AG04450 (cell line): ENCODE measurements around the gene C6orf120. TPM values are rescaled to one million over a fixed set of nuclear protein-coding genes. Genes with fewer than 3 reads are reported as not detected.

Experiments used
- CTCF ChIA-PET: fragments of 300-600, 350-600 bp; formaldehyde crosslinking; extraction: SDS; loops from one replicate; lab custom pipeline; 2022; ENCODE audit warnings: antibody characterized with exemption, inconsistent platforms; lab: Charles Lee
- POLR2A ChIA-PET: fragments of 350-600 bp; formaldehyde crosslinking; extraction: SDS; loops from one replicate; lab custom pipeline; 2021; ENCODE audit warnings: antibody characterized with exemption, inconsistent platforms; lab: Yijun Ruan, JAX
- DNase-seq: peaks from one replicate; pipeline ENCODE4 v3.0.0-alpha.2; 2011; ENCODE audit warnings: low read depth, low spot score
- H3K27ac ChIP-seq: one replicate; pipeline ENCODE4 v1.5.1; 2012; ENCODE audit warnings: low read depth, low read length, control low read depth
- H3K27me3 ChIP-seq: one replicate; pipeline ENCODE4 v1.6.0; 2012; ENCODE audit warnings: low read length; ENCODE audit not compliant: control insufficient read depth, insufficient read depth
- H3K4me3 ChIP-seq: 2 replicates; pipeline ENCODE4 v1.5.1; 2011; ENCODE audit warnings: mild to moderate bottlenecking, low read depth, low read length, control low read depth
- H3K9me3 ChIP-seq: 2 replicates; pipeline ENCODE4 v1.5.1; 2012; ENCODE audit warnings: low read length; ENCODE audit not compliant: control insufficient read depth, insufficient read depth
- polyA plus RNA-seq: library from polyadenylated mRNA; depleted of rRNA; stranded (reverse); fragments of >200 nt; gene quantifications from 2 replicates; pipeline ENCODE4 v1.2.3, GENCODE V29; 2011; rRNA removed
- TF ChIP-seq, protein P1 (sequence below): IDR thresholded peaks from 2 replicates; pipeline ENCODE4 v1.5.1; 2011; ENCODE audit warnings: low read depth, low read length, control low read depth, inconsistent platforms

Gene C6orf120
- polyA plus RNA-seq, 1 experiment, result 35.9 TPM

DNA sequence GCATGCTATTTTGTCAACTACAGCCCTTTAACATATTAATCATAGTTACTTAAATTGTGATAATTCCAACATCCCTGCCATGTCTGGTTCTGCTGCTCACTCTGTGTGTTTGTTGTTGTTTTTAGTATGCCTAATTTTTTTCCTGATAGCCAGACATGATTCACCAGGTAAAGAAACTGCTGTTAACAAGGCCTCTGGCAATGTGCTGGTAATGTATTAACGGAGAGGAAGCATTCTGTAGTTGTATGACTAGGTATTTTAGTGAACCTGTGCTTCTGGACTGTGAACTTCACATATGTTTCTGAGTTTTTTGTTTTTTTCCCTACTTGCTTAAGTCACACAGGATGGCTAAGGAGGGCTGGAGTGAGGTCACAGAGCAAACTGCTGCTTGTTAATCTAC lies 44.6 kb downstream of the C6orf120 start:
- TF ChIP-seq, protein P1, sequence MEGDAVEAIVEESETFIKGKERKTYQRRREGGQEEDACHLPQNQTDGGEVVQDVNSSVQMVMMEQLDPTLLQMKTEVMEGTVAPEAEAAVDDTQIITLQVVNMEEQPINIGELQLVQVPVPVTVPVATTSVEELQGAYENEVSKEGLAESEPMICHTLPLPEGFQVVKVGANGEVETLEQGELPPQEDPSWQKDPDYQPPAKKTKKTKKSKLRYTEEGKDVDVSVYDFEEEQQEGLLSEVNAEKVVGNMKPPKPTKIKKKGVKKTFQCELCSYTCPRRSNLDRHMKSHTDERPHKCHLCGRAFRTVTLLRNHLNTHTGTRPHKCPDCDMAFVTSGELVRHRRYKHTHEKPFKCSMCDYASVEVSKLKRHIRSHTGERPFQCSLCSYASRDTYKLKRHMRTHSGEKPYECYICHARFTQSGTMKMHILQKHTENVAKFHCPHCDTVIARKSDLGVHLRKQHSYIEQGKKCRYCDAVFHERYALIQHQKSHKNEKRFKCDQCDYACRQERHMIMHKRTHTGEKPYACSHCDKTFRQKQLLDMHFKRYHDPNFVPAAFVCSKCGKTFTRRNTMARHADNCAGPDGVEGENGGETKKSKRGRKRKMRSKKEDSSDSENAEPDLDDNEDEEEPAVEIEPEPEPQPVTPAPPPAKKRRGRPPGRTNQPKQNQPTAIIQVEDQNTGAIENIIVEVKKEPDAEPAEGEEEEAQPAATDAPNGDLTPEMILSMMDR, result no peak
- Histone ChIP-seq H3K4me3 (no peak overlapping the region), H3K9me3 (no peaks in the 10 kb centered on the region), H3K27ac (no peak overlapping the region), H3K27me3 (no peaks in the 10 kb centered on the region)
- DNase-seq, result no peak
- ChIA-PET POLR2A (no interaction called here), CTCF (no interaction called here)

DNA sequence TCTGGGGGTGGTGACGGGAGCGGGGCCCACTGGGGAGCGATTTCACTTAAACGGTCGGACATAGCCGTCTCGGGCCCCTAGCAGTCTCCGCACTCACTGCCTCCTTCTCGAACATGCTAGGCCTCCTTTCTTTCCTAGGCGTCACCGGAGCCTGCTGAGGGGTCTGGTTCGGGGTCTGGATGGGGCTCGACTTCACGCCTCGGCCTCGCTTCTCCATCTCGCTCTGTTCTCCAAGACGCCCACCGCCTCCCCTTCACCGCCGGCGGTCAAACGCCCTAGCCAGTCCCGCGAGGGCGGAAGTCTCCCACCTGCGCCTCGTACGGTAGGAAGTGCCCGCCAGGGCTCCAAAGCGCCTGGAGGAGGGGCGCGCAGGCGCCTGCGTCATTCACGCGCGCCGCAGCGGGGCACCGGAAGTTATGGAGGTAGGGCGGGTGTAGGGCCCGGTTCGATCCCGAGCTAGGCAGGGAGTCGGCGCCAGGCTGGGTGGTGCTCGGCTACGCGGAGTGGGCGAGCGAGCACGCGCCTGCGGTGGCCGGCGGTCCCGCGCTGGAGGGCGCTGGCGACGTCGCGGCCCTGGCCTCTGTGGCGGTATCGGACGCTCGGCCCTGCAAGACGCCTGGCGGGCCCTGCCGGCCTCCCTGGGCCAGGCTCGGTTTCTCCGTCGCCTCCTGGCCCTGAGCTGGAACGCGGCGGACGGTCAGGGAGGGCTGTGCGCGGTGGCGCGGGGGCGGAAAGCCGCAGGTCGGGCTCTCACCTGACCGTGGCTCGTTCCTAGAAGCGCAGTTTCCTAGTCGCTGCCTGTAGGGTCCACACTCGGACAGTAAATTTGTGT lies 49.5 kb downstream of the C6orf120 start, which contains the start of the genes DYNLT2 and ERMARD:
TSS of gene DYNLT2 (minus strand) at position 331 of the 832 bp plus-strand sequence. CDS start at position 217, 114 bp downstream.
TSS of gene ERMARD (plus strand) at position 381 of the 832 bp plus-strand sequence. CDS start at position 417, 36 bp downstream.
- CTCF ChIA-PET, result interaction anchor here (0.6 to 1.1 kb wide), 4 partner anchors 10 to 779 kb away, joined by 3 read pairs; no protein-coding TSS in a partner anchor
- POLR2A ChIA-PET, result interaction anchor here (0.5 to 1.3 kb wide), 8 partner anchors 11 to 222 kb away, joined by 3 to 10 read pairs (median 4); partner anchors contain the start of genes C6orf120 and WDR27

DNA sequence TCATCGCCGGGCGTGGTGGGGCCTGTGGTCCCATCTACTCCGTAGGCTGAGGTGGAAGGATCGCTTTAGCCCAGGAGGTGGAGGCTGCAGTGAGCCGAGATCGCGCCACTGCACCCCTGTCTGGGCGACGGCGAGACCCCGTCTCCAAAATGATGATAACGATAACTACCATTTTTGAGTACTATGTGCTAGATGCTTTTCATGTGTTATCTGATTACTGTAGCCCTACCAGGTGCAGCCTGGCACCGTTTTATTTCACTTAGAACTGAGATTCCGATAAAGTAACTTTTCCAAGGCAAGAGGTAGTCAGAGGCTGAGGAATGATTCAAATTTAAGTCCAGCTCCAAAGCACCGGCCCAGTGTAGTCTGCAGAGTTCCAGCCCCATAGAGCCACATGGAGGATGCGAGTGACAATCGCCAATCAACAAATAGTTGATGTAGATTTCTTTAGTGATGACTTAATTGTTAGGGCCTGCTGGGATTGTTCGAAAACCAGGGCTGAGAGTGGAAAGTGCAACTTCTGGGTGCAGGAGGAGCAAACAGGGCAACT lies 50.2 kb downstream of the C6orf120 start:
- Histone ChIP-seq H3K27me3 (no peaks in the 10 kb centered on the region), H3K9me3 (no peaks in the 10 kb centered on the region), H3K27ac (peak overlapping the region; percentile 89), H3K4me3 (peak overlapping the region; percentile 79)
- CTCF ChIA-PET, result interaction anchor here (0.6 to 1.5 kb wide), 5 partner anchors 11 to 778 kb away, joined by 3 to 4 read pairs (median 3); no protein-coding TSS in a partner anchor
- TF ChIP-seq, protein P1, result no peak
- POLR2A ChIA-PET, result interaction anchor here (0.8 to 1.3 kb wide), 7 partner anchors 10 to 222 kb away, joined by 3 to 6 read pairs (median 3); partner anchors contain the start of genes C6orf120 and WDR27
- no peak for DNase-seq

More for the DNA sequence above, 49.5 kb downstream of the C6orf120 start, which contains the start of the genes DYNLT2 and ERMARD:
- peak; percentile 80 for DNase-seq
- no peaks in the 10 kb centered on the region for H3K9me3 ChIP-seq
- peak within 1 kb of the TSS; percentile 79 for H3K4me3 ChIP-seq
- TF ChIP-seq, protein P1, result peak; percentile 32
- H3K27ac ChIP-seq, result peak within 1 kb of the TSS; percentile 89
- no peaks in the 10 kb centered on the region for H3K27me3 ChIP-seq

Other genes with a start within 250 kb of the C6orf120 start
- gene WDR27, start 97 bp upstream of the C6orf120 start, polyA plus RNA-seq, result 20.0 and 20.5 TPM in 2 replicates
- 21.6 and 25.9 TPM in 2 replicates for gene PHF10, start 22.4 kb downstream of the C6orf120 start, polyA plus RNA-seq
- gene DYNLT2, start 49.4 kb downstream of the C6orf120 start, polyA plus RNA-seq, result 0.46 and 0.64 TPM in 2 replicates
- 24.8 and 26.8 TPM in 2 replicates for gene ERMARD, start 49.5 kb downstream of the C6orf120 start, polyA plus RNA-seq